Osteoblast (primary cell): ENCODE measurements around the gene FZD7. TPM values are rescaled to one million over a fixed set of nuclear protein-coding genes. Genes with fewer than 3 reads are reported as not detected.

ENCODE experiments used
- DNase-seq: peaks from one replicate; pipeline ENCODE4 v3.0.0; 2011; ENCODE audit warnings: low spot score, mixed read lengths; ENCODE audit not compliant: insufficient read length; ENCODE audit errors: missing footprints
- H2AFZ ChIP-seq: 2 replicates; pipeline ENCODE4 v1.6.0; 2011; ENCODE audit warnings: mild to moderate bottlenecking, low read length
- H3K27ac ChIP-seq: 2 replicates; pipeline ENCODE4 v1.5.1; 2011; ENCODE audit warnings: mild to moderate bottlenecking, low read depth, low read length, moderate library complexity
- H3K27me3 ChIP-seq: 2 replicates; pipeline ENCODE4 v1.6.0; 2012; ENCODE audit warnings: mild to moderate bottlenecking, control low read depth, inconsistent platforms, low read length, moderate library complexity; ENCODE audit not compliant: insufficient read depth
- H3K36me3 ChIP-seq: 2 replicates; pipeline ENCODE4 v1.5.1; 2011; ENCODE audit warnings: mild to moderate bottlenecking, low read length, control low read depth, moderate library complexity; ENCODE audit not compliant: insufficient read depth
- H3K4me1 ChIP-seq: 2 replicates; pipeline ENCODE4 v1.5.1; 2011; ENCODE audit warnings: mild to moderate bottlenecking, low read length, control low read depth, moderate library complexity; ENCODE audit not compliant: insufficient read depth
- H3K4me2 ChIP-seq: 2 replicates; pipeline ENCODE4 v1.6.0; 2011; ENCODE audit warnings: mild to moderate bottlenecking, low read length; ENCODE audit not compliant: insufficient read depth
- H3K4me3 ChIP-seq: fragments of 200-600 bp; sonication (generic); 3 replicates; pipeline ENCODE4 v1.5.1; 2012; ENCODE audit warnings: mild to moderate bottlenecking, low read length, inconsistent platforms; ENCODE audit not compliant: insufficient read depth
- H3K79me2 ChIP-seq: 2 replicates; pipeline ENCODE4 v1.6.0; 2012; ENCODE audit warnings: mild to moderate bottlenecking, low read length, control low read depth, inconsistent platforms; ENCODE audit not compliant: insufficient read depth
- H3K9me3 ChIP-seq: 2 replicates; pipeline ENCODE4 v1.5.1; 2011; ENCODE audit warnings: low read depth, low read length, control low read depth
- H4K20me1 ChIP-seq: 2 replicates; pipeline ENCODE4 v1.6.0; 2012; ENCODE audit warnings: mild to moderate bottlenecking, low read length, control low read depth; ENCODE audit not compliant: insufficient read depth
- CTCF ChIP-seq: IDR thresholded peaks from 2 replicates; pipeline ENCODE4 v1.5.1; 2011; ENCODE audit warnings: mild to moderate bottlenecking, low read depth, low read length, moderate library complexity; ENCODE audit errors: extremely low read depth
- total RNA-seq: library from RNA; depleted of rRNA; stranded (reverse); fragments of >200 nt; gene quantifications from 2 replicates; pipeline ENCODE4 v1.2.3, GENCODE V29; 2012

Gene FZD7
- total RNA-seq, 1 donor, result 73.8 TPM

- no peaks in the 10 kb centered on the region for H3K4me1 ChIP-seq
- no peaks in the 10 kb centered on the region for H3K9me3 ChIP-seq
- H4K20me1 ChIP-seq, result no peaks in the 10 kb centered on the region
- H3K27me3 ChIP-seq, result no peaks in the 10 kb centered on the region
- TF ChIP-seq CTCF, result peak; percentile 58
- H3K27ac ChIP-seq, result no peak overlapping the region
- no peaks in the 10 kb centered on the region for H3K36me3 ChIP-seq
- H3K4me2 ChIP-seq, result no peak overlapping the region
- H3K4me3 ChIP-seq, result no peak overlapping the region
- H2AFZ ChIP-seq, result peak overlapping the region; percentile 42
- peak; percentile 29 for DNase-seq
- no peaks in the 10 kb centered on the region for H3K79me2 ChIP-seq
Observed at GRCh38 chr2:202056611-202057010, 23.0 kb downstream of the FZD7 start.

GRCh38 chr2:202060218-202060617, 26.6 kb downstream of the FZD7 start:
- H2AFZ ChIP-seq, result no peak overlapping the region
- H3K4me2 ChIP-seq, result no peak overlapping the region
- H3K4me3 ChIP-seq, result no peak overlapping the region
- H4K20me1 ChIP-seq, result no peaks in the 10 kb centered on the region
- peak; percentile 23 for DNase-seq
- peak; percentile 38 for TF ChIP-seq CTCF
- H3K27me3 ChIP-seq, result no peaks in the 10 kb centered on the region
- H3K36me3 ChIP-seq, result no peaks in the 10 kb centered on the region
- no peak overlapping the region for H3K27ac ChIP-seq
- H3K9me3 ChIP-seq, result no peaks in the 10 kb centered on the region
- H3K79me2 ChIP-seq, result no peaks in the 10 kb centered on the region
- H3K4me1 ChIP-seq, result peaks cover 21% of the 10 kb centered on the region

- no peak for TF ChIP-seq CTCF
- H3K4me3 ChIP-seq, result no peak overlapping the region
Observed at GRCh38 chr2:202061695-202062094, 28.0 kb downstream of the FZD7 start.

GRCh38 chr2:202064171-202064880, 30.7 kb downstream of the FZD7 start:
- peak overlapping the region; percentile 86 for H2AFZ ChIP-seq
- H3K27ac ChIP-seq, result peak overlapping the region; percentile 94
- H3K9me3 ChIP-seq, result no peaks in the 10 kb centered on the region
- peak overlapping the region; percentile 46 for H3K4me3 ChIP-seq
- no peaks in the 10 kb centered on the region for H3K79me2 ChIP-seq
- no peaks in the 10 kb centered on the region for H4K20me1 ChIP-seq
- peaks cover 21% of the 10 kb centered on the region for H3K4me1 ChIP-seq
- H3K4me2 ChIP-seq, result peak overlapping the region; percentile 91
- no peaks in the 10 kb centered on the region for H3K27me3 ChIP-seq
- TF ChIP-seq CTCF, result no peak
- H3K36me3 ChIP-seq, result no peaks in the 10 kb centered on the region
- DNase-seq, result peak; percentile 62

More at GRCh38 chr2:202061695-202062094, 28.0 kb downstream of the FZD7 start:
- Histone ChIP-seq H3K27me3 (no peaks in the 10 kb centered on the region), H3K36me3 (no peaks in the 10 kb centered on the region), H4K20me1 (no peaks in the 10 kb centered on the region), H3K4me1 (peaks cover 21% of the 10 kb centered on the region), H3K79me2 (no peaks in the 10 kb centered on the region), H3K27ac (no peak overlapping the region), H3K9me3 (no peaks in the 10 kb centered on the region), H2AFZ (no peak overlapping the region), H3K4me2 (no peak overlapping the region)
- no peak for DNase-seq
